AG09309 (cell line): ENCODE results near the gene SHROOM1.

Experiments
- DNase-seq: peaks from one replicate; pipeline ENCODE4 v3.0.0-alpha.2; 2010; ENCODE audit warnings: low read depth
- H3K4me3 ChIP-seq: 2 replicates; pipeline ENCODE4 v1.5.1; 2011; ENCODE audit warnings: mild to moderate bottlenecking, low read depth, low read length, moderate library complexity; ENCODE audit not compliant: control insufficient read depth
- CTCF ChIP-seq: IDR thresholded peaks from 2 replicates; pipeline ENCODE4 v1.5.1; 2011; ENCODE audit warnings: mild to moderate bottlenecking, low read depth, low read length, inconsistent platforms; ENCODE audit not compliant: insufficient read depth, control insufficient read depth; ENCODE audit errors: missing control alignments

Gene SHROOM1

GRCh38 chr5:132779961-132780360, 50.5 kb downstream of the SHROOM1 start:
- no peak overlapping the region for H3K4me3 ChIP-seq

DNA sequence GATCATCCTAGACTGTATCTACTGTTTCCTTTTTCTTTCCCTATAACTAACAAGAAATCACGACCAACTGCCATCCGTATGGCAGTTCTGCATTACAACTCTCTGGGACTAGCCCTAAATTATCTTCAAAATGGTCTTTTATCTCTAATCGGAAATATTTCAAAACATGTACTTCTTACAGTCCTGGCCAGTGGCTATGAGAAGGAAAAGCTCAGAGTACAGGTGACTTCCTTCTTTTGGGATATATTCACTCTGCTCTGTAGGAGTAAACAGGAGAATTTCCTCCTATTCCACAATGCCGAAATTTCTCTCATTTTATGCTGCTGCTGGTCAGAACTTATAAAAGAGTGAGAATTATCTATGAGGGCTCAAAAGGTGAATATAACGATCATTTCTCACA, 51.6 kb downstream of the SHROOM1 start:
- no peak for DNase-seq
- no peak overlapping the region for H3K4me3 ChIP-seq
- TF ChIP-seq CTCF, result no peak

More at GRCh38 chr5:132779961-132780360, 50.5 kb downstream of the SHROOM1 start:
- no peak for DNase-seq
- no peak for TF ChIP-seq CTCF

DNA sequence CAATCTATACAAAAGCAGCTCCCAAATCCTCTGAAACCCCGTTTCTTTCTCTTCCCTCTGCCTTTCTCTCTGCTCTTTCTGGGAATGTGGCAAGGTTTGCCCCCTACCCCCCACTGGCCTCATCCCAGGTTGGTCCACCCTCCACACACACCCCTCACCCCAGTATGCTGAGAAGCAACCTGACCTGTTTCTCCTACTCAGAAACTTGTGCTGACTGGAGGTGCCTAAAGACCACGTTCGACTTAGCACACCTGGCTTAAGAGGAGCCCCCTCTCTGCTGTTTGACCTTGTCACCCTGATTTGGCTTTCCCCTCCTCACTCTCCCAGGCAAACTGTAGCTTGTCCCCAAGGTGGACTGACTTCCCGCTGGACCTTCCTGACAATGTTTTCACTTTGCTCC, 52.3 kb downstream of the SHROOM1 start:
- TF ChIP-seq CTCF, result no peak
- peak overlapping the region; percentile 63 for H3K4me3 ChIP-seq
- DNase-seq, result no peak

GRCh38 chr5:132777209-132778069, 53.0 kb downstream of the SHROOM1 start, which contains the start of gene SEPTIN8:
SEPTIN8 (minus strand) TSS chr5:132777239; CDS start chr5:132777137, 102 bp downstream.
- DNase-seq, result no peak
- TF ChIP-seq CTCF, result no peak
- peak within 1 kb of the TSS; percentile 63 for H3K4me3 ChIP-seq

GRCh38 chr5:132776938-132777208, 53.6 kb downstream of the SHROOM1 start:
- DNase-seq, result no peak
- H3K4me3 ChIP-seq, result peak overlapping the region; percentile 63
- no peak for TF ChIP-seq CTCF

- no peak for DNase-seq
- TF ChIP-seq CTCF, result no peak
- H3K4me3 ChIP-seq, result peak overlapping the region; percentile 63
These were observed 54.1 kb downstream of the SHROOM1 start for GRCh38 chr5:132776131-132776937.
